ENCODE results near the gene HARS2.

DNA sequence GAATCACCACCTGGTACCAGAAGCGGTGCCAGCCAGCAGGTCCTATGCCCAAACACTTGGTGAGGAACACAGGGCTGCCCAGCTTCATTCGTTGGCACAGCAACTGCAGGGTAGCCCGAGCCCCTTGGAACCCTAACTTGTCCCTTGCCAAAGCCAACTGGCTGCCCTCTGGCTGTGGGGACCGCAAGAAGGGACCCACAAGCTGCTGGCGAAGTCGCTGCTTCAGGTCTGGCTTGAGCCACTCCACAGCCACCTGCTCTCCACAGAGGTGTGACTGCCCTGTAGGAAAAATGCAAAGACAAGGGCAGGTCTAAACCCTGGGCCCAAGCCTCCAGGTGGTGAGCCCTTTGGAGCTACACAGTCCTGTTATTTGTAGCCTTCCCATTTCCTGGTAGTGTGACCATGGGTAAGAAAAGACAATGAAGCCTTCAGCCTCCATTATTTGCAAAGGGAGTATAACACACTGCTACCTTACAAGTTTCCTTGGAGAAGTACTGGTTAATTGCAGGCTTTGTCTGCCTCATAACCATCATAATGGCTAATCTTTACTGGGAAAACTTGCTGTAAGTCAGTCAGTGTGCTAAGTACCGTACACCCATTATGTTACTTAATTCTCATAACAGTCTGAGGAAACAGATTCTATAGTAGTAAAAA, 19.7 kb upstream of the HARS2 start:
- no peak for TF ChIP-seq EZH2phosphoT487 (conservative IDR thresholded peaks at IDR 0.05; ENCODE audit: low read length)
- TF ChIP-seq, protein P1, sequence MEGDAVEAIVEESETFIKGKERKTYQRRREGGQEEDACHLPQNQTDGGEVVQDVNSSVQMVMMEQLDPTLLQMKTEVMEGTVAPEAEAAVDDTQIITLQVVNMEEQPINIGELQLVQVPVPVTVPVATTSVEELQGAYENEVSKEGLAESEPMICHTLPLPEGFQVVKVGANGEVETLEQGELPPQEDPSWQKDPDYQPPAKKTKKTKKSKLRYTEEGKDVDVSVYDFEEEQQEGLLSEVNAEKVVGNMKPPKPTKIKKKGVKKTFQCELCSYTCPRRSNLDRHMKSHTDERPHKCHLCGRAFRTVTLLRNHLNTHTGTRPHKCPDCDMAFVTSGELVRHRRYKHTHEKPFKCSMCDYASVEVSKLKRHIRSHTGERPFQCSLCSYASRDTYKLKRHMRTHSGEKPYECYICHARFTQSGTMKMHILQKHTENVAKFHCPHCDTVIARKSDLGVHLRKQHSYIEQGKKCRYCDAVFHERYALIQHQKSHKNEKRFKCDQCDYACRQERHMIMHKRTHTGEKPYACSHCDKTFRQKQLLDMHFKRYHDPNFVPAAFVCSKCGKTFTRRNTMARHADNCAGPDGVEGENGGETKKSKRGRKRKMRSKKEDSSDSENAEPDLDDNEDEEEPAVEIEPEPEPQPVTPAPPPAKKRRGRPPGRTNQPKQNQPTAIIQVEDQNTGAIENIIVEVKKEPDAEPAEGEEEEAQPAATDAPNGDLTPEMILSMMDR (IDR thresholded peaks at IDR 0.05; ENCODE audit: insufficient read depth, low read length, poor library complexity, severe bottlenecking) = no peak

Measured in SU-DHL-6 (cell line).